A549 (cell line): ENCODE data around the gene PPM1J. TPM values are rescaled to one million over a fixed set of nuclear protein-coding genes. Genes with fewer than 3 reads are reported as not detected.

ENCODE experiments used
- ATAC-seq, 2 experiments: fragments of 200-7000 bp in 1 of 2; fragments of >200 bp in 1 of 2; cut with Nextera tagmentation in 1 of 2; cut with Tn5 transposase in 1 of 2; 3 replicates each; pipeline versions ENCODE4 v1.8.0 to v1.9.1; 2018 to 2020; ENCODE audit warnings: mild to moderate bottlenecking in 1 of 2, moderate library complexity in 1 of 2
- CTCF ChIA-PET: fragments of 300-600 bp; sonication (Branson Sonifier 250); formaldehyde crosslinking; extraction: SDS; loops from one replicate; lab custom pipeline; 2021; ENCODE audit warnings: antibody characterized with exemption, inconsistent platforms; lab: Yijun Ruan, JAX
- POLR2A ChIA-PET: fragments of 350-600 bp; formaldehyde crosslinking; extraction: SDS; loops from one replicate; lab custom pipeline; 2021; ENCODE audit warnings: antibody characterized with exemption, inconsistent platforms; lab: Yijun Ruan, JAX
- DNase-seq, 2 experiments: peaks; one replicate each; pipeline versions ENCODE4 v3.0.0 to v3.0.0-alpha.2; 2011 to 2016; ENCODE audit warnings: low read depth in 1 of 2, low spot score in 1 of 2
- FAIRE-seq: peaks from 2 replicates; lab custom pipeline; 2011; peaks lifted over from hg19 to GRCh38; lab: Jason Lieb, UNC
- H3K27ac ChIP-seq, 2 experiments: fragments of >200 bp; sonication (Bioruptor Twin); formaldehyde crosslinking; 3 replicates each; pipeline ENCODE4 v1.5.1; 2016 to 2017
- H3K4me1 ChIP-seq: fragments of >200 bp; sonication (Bioruptor Twin); formaldehyde crosslinking; 3 replicates; pipeline ENCODE4 v1.6.1; 2016
- H3K4me2 ChIP-seq: fragments of >200 bp; sonication (Bioruptor Twin); formaldehyde crosslinking; 3 replicates; pipeline ENCODE4 v1.6.1; 2016
- H3K4me3 ChIP-seq: fragments of >200 bp; sonication (Bioruptor Twin); formaldehyde crosslinking; 3 replicates; pipeline ENCODE4 v1.5.1; 2016
- H3K9me3 ChIP-seq: fragments of >200 bp; sonication (Bioruptor Twin); formaldehyde crosslinking; 3 replicates; pipeline ENCODE4 v1.6.1; 2016
- CBX8 ChIP-seq: fragments of 200-600 bp; sonication (generic); IDR thresholded peaks from 2 replicates; pipeline ENCODE4 v1.6.1; 2016
- CEBPB ChIP-seq, 2 experiments: fragments of >200 bp in 1 of 2; sonication (Bioruptor Twin) in 1 of 2; formaldehyde crosslinking in 1 of 2; IDR thresholded peaks; 2 replicates each; pipeline ENCODE4 v1.6.1; 2012 to 2016
- EHMT2 ChIP-seq: fragments of 200-600 bp; sonication (generic); IDR thresholded peaks from 2 replicates; pipeline ENCODE4 v1.6.1; 2016; ENCODE audit warnings: antibody characterized with exemption, low read depth, mild to moderate bottlenecking, moderate library complexity
- ESRRA ChIP-seq: fragments of 150-350 bp; IDR thresholded peaks from 2 replicates; pipeline ENCODE4 v1.6.1; 2014; ENCODE audit warnings: mild to moderate bottlenecking, low read length, borderline replicate concordance
- HDAC2 ChIP-seq: fragments of 200-600 bp; sonication (generic); IDR thresholded peaks from 2 replicates; pipeline ENCODE4 v1.6.1; 2016
- HOXA7 ChIP-seq: fragments of 250-450 bp; sonication (Bioruptor Pico); IDR thresholded peaks from 2 replicates; pipeline ENCODE4 v1.5.0; 2020; ENCODE audit warnings: mild to moderate bottlenecking, moderate library complexity
- JUN ChIP-seq, 2 experiments: fragments of >200 bp; sonication (Bioruptor Twin); formaldehyde crosslinking; IDR thresholded peaks; 2 replicates in 1 of 2; 3 replicates in 1 of 2; pipeline ENCODE4 v1.6.1; 2016 to 2017
- JUNB ChIP-seq: fragments of >200 bp; sonication (Bioruptor Twin); formaldehyde crosslinking; IDR thresholded peaks from 2 replicates; pipeline ENCODE4 v1.6.1; 2016
- NPAS2 ChIP-seq: fragments of 250-450 bp; sonication (Bioruptor Pico); IDR thresholded peaks from 2 replicates; pipeline ENCODE4 v1.8.0; 2022; ENCODE audit warnings: mild to moderate bottlenecking, moderate library complexity, borderline replicate concordance
- RARB ChIP-seq: fragments of 250-450 bp; sonication (Bioruptor Pico); IDR thresholded peaks from 2 replicates; pipeline ENCODE4 v1.8.0; 2021; ENCODE audit warnings: mild to moderate bottlenecking, moderate library complexity
- RNF2 ChIP-seq: fragments of 200-600 bp; sonication (generic); IDR thresholded peaks from 2 replicates; pipeline ENCODE4 v1.6.1; 2016; ENCODE audit warnings: low read depth, mild to moderate bottlenecking, antibody characterized with exemption, moderate library complexity, borderline replicate concordance
- SMC3 ChIP-seq: fragments of >200 bp; sonication (Bioruptor Twin); formaldehyde crosslinking; IDR thresholded peaks from 3 replicates; pipeline ENCODE4 v1.6.1; 2018; ENCODE audit warnings: inconsistent platforms
- SREBF2 ChIP-seq: fragments of 450-650 bp; IDR thresholded peaks from 2 replicates; pipeline ENCODE4 v1.6.1; 2014; ENCODE audit warnings: mild to moderate bottlenecking, moderate library complexity
- ZC3H11A ChIP-seq: fragments of 450-650 bp; IDR thresholded peaks from 2 replicates; pipeline ENCODE4 v1.6.1; 2014; ENCODE audit warnings: antibody characterized with exemption, mild to moderate bottlenecking
- WGBS: methylation state at CpG from one replicate; pipeline ENCODE4 v1.1.6; 2017; ENCODE audit errors: missing lambda C conversion rate; 5-methylcytosine and 5-hydroxymethylcytosine counted together
- polyA plus RNA-seq, 4 experiments: library from polyadenylated mRNA; depleted of rRNA in 3 of 4; stranded (reverse); fragments of >200 nt; fragmentation: RNase III in 1 of 4; extraction: RNeasy Plus Mini Kit Qiagen cat#74134 plus additional on column Dnase treatment in 1 of 4; gene quantifications; 2 replicates in 3 of 4; 3 replicates in 1 of 4; pipeline ENCODE4 v1.2.3, GENCODE V29; 2011 to 2017
- TF ChIP-seq, protein P1 (sequence below): fragments of 250-450 bp; sonication (Bioruptor Pico); IDR thresholded peaks from 2 replicates; pipeline ENCODE4 v1.5.0; 2020; ENCODE audit warnings: low read depth, mild to moderate bottlenecking, moderate library complexity
- TF ChIP-seq, protein P2 (sequence below): fragments of 150-350 bp; IDR thresholded peaks from 2 replicates; pipeline ENCODE4 v1.6.1; 2014; ENCODE audit warnings: low read depth, mild to moderate bottlenecking, low read length
- TF ChIP-seq, protein P3 (sequence below): fragments of 200-600 bp; sonication (generic); IDR thresholded peaks from 2 replicates; pipeline ENCODE4 v1.6.1; 2016; ENCODE audit warnings: antibody characterized with exemption, mild to moderate bottlenecking, moderate library complexity
- TF ChIP-seq, protein P4 (sequence below): fragments of 250-450 bp; sonication (Bioruptor Pico); IDR thresholded peaks from 2 replicates; pipeline ENCODE4 v1.5.0; 2021; ENCODE audit warnings: mild to moderate bottlenecking, moderate library complexity, borderline replicate concordance
- TF ChIP-seq, protein P5 (sequence below): fragments of >200 bp; sonication (Bioruptor Twin); formaldehyde crosslinking; IDR thresholded peaks from 3 replicates; pipeline ENCODE4 v1.5.1; 2016

Gene PPM1J
- polyA plus RNA-seq, 2 of the 4 experiments (the other 2 are of a cell fraction): 0.32 to 0.62 TPM

DNA sequence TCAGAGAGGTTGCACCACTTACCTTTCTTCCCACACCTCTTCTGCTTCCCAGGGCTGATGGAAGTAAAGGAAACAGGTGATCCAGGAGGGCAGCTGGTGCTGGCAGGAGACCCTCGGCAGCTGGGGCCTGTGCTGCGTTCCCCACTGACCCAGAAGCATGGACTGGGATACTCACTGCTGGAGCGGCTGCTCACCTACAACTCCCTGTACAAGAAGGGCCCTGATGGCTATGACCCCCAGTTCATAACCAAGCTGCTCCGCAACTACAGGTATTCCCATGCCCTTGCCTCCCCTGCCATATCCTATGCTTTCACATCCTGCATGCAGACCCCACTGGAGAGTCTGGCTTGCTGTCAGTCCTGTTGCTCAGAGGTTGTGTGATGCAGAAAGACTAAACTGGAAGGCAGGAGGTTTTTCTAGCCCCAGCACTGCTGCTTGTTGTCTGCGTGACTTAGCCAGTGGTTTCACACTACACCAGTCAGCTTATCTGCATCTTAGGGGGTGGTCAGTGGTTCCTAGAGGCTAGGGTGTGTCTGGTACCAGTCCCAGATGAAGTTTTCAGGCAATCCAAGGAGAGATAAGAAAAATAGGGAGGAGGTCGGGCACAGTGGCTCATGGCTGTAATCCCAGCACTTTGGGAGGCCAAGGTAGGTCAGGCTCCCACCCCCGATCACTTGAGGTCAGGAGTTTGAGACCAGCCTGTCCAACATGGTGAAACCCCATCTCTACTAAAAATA is 18.4 kb downstream of the PPM1J start:
- DNase-seq (no peak), FAIRE-seq (no peak), ATAC-seq (no peak)
- Histone ChIP-seq H3K4me2 (no peak overlapping the region), H3K9me3 (no peaks in the 10 kb centered on the region), H3K4me1 (peaks cover 35% of the 10 kb centered on the region), H3K4me3 (no peak overlapping the region), H3K27ac (no peak overlapping the region)
- POLR2A ChIA-PET: no interaction called here
- whole genome bisulfite sequencing: 92% methylated on average over 7 of the region's 7 CpGs
- TF ChIP-seq, protein P1, sequence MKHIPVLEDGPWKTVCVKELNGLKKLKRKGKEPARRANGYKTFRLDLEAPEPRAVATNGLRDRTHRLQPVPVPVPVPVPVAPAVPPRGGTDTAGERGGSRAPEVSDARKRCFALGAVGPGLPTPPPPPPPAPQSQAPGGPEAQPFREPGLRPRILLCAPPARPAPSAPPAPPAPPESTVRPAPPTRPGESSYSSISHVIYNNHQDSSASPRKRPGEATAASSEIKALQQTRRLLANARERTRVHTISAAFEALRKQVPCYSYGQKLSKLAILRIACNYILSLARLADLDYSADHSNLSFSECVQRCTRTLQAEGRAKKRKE (CRISPR knock-in tag): no peak
- TF ChIP-seq HDAC2 (no peak), RNF2 (no peak)
- TF ChIP-seq, protein P2, sequence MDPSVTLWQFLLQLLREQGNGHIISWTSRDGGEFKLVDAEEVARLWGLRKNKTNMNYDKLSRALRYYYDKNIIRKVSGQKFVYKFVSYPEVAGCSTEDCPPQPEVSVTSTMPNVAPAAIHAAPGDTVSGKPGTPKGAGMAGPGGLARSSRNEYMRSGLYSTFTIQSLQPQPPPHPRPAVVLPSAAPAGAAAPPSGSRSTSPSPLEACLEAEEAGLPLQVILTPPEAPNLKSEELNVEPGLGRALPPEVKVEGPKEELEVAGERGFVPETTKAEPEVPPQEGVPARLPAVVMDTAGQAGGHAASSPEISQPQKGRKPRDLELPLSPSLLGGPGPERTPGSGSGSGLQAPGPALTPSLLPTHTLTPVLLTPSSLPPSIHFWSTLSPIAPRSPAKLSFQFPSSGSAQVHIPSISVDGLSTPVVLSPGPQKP: no peak
- CTCF ChIA-PET: interaction anchor here (1.4 to 1.7 kb wide), 2 partner anchors 11 to 19 kb away, joined by 4 to 6 read pairs; no protein-coding TSS in a partner anchor

DNA sequence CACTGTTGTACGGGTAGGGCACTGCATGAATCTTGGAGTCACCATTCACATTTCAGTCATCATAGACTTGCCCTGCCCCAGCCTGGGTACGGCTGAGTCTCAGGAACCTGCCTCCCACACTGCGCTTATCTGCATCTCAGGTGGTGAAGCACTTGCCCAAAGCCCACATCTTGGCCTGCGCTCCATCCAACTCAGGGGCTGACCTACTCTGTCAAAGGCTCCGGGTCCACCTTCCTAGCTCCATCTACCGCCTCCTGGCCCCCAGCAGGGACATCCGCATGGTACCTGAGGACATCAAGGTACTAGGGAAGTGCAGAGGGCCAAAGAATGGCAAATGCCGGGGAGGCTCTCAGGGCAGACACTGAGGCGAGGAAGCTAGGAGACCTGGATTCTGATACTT is 19.9 kb downstream of the PPM1J start:
- Histone ChIP-seq H3K4me2 (no peak overlapping the region), H3K9me3 (no peaks in the 10 kb centered on the region), H3K4me3 (no peak overlapping the region), H3K4me1 (peaks cover 21% of the 10 kb centered on the region), H3K27ac (no peak overlapping the region)
- DNase-seq (no peak), ATAC-seq (no peak), FAIRE-seq (no peak)
- TF ChIP-seq ESRRA (no peak), SMC3 (no peak), SREBF2 (no peak), RARB (CRISPR knock-in tag) (no peak), ZC3H11A (no peak)
- TF ChIP-seq, protein P3, sequence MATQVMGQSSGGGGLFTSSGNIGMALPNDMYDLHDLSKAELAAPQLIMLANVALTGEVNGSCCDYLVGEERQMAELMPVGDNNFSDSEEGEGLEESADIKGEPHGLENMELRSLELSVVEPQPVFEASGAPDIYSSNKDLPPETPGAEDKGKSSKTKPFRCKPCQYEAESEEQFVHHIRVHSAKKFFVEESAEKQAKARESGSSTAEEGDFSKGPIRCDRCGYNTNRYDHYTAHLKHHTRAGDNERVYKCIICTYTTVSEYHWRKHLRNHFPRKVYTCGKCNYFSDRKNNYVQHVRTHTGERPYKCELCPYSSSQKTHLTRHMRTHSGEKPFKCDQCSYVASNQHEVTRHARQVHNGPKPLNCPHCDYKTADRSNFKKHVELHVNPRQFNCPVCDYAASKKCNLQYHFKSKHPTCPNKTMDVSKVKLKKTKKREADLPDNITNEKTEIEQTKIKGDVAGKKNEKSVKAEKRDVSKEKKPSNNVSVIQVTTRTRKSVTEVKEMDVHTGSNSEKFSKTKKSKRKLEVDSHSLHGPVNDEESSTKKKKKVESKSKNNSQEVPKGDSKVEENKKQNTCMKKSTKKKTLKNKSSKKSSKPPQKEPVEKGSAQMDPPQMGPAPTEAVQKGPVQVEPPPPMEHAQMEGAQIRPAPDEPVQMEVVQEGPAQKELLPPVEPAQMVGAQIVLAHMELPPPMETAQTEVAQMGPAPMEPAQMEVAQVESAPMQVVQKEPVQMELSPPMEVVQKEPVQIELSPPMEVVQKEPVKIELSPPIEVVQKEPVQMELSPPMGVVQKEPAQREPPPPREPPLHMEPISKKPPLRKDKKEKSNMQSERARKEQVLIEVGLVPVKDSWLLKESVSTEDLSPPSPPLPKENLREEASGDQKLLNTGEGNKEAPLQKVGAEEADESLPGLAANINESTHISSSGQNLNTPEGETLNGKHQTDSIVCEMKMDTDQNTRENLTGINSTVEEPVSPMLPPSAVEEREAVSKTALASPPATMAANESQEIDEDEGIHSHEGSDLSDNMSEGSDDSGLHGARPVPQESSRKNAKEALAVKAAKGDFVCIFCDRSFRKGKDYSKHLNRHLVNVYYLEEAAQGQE: no peak
- ChIA-PET CTCF (interaction anchor here (0.9 to 1.4 kb wide), 2 partner anchors 21 to 193 kb away, joined by 3 to 4 read pairs; no protein-coding TSS in a partner anchor), POLR2A (interaction anchor here (1.1 kb wide), 1 partner anchor 10 kb away, joined by 3 read pairs; no protein-coding TSS in a partner anchor)
- 92% methylated on average over 7 of the region's 9 CpGs for WGBS

DNA sequence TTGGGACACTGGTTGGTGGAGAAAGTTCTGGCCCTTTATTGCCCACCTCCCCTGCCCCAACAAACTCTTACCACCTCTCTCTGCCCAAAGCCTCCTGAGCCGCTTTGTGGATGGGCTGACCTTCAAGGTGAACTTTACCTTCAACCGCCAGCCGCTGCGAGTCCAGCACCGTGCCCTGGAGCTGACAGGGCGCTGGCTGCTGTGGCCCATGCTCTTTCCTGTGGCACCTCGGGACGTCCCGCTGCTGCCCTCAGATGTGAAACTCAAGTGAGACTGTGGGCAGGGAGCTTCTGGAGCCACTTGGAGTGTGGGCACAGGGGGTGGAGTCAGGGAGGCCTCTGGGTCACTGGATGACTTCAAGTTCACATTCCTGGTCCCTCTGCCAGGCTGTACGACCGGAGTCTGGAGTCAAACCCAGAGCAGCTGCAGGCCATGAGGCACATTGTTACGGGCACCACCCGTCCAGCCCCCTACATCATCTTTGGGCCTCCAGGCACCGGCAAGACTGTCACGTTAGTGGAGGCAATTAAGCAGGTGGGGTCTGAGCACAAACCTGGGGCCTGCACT is 20.7 kb downstream of the PPM1J start:
- H3K4me1 ChIP-seq: peaks cover 12% of the 10 kb centered on the region
- ATAC-seq (no peak), DNase-seq (no peak), FAIRE-seq (no peak)
- no peak overlapping the region for H3K4me3 ChIP-seq
- CTCF ChIA-PET: interaction anchor here (1.2 to 1.6 kb wide), 3 partner anchors 20 to 304 kb away, joined by 3 to 5 read pairs (median 4); partner anchors contain the start of gene MOV10
- H3K4me2 ChIP-seq: no peak overlapping the region
- H3K9me3 ChIP-seq: no peaks in the 10 kb centered on the region
- no peak overlapping the region for H3K27ac ChIP-seq
- POLR2A ChIA-PET: no interaction called here
- WGBS: 89% methylated on average over 11 of the region's 15 CpGs
- no peak for TF ChIP-seq HOXA7
- no peak for TF ChIP-seq EHMT2
- TF ChIP-seq JUNB: no peak
- no peak for TF ChIP-seq HDAC2
- no peak for TF ChIP-seq RARB (CRISPR knock-in tag)
- TF ChIP-seq CEBPB (IDR thresholded peaks at IDR 0.05): no peak
- no peak for TF ChIP-seq CBX8
- no peak for TF ChIP-seq JUN (IDR thresholded peaks at IDR 0.05)
- TF ChIP-seq, protein P4, sequence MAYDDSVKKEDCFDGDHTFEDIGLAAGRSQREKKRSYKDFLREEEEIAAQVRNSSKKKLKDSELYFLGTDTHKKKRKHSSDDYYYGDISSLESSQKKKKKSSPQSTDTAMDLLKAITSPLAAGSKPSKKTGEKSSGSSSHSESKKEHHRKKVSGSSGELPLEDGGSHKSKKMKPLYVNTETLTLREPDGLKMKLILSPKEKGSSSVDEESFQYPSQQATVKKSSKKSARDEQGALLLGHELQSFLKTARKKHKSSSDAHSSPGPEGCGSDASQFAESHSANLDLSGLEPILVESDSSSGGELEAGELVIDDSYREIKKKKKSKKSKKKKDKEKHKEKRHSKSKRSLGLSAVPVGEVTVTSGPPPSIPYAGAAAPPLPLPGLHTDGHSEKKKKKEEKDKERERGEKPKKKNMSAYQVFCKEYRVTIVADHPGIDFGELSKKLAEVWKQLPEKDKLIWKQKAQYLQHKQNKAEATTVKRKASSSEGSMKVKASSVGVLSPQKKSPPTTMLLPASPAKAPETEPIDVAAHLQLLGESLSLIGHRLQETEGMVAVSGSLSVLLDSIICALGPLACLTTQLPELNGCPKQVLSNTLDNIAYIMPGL (CRISPR knock-in tag): no peak
- TF ChIP-seq, protein P5, sequence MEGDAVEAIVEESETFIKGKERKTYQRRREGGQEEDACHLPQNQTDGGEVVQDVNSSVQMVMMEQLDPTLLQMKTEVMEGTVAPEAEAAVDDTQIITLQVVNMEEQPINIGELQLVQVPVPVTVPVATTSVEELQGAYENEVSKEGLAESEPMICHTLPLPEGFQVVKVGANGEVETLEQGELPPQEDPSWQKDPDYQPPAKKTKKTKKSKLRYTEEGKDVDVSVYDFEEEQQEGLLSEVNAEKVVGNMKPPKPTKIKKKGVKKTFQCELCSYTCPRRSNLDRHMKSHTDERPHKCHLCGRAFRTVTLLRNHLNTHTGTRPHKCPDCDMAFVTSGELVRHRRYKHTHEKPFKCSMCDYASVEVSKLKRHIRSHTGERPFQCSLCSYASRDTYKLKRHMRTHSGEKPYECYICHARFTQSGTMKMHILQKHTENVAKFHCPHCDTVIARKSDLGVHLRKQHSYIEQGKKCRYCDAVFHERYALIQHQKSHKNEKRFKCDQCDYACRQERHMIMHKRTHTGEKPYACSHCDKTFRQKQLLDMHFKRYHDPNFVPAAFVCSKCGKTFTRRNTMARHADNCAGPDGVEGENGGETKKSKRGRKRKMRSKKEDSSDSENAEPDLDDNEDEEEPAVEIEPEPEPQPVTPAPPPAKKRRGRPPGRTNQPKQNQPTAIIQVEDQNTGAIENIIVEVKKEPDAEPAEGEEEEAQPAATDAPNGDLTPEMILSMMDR: no peak
- no peak for TF ChIP-seq NPAS2
- no peak for TF ChIP-seq SMC3
